Measurements from ENCODE around the gene ACTL6A.
"Not testable (repeated sequence)": the region's sequence is repeated elsewhere in the genome, so short reads cannot be mapped to it uniquely, and the experiment has no call there.

Gene ACTL6A

DNA sequence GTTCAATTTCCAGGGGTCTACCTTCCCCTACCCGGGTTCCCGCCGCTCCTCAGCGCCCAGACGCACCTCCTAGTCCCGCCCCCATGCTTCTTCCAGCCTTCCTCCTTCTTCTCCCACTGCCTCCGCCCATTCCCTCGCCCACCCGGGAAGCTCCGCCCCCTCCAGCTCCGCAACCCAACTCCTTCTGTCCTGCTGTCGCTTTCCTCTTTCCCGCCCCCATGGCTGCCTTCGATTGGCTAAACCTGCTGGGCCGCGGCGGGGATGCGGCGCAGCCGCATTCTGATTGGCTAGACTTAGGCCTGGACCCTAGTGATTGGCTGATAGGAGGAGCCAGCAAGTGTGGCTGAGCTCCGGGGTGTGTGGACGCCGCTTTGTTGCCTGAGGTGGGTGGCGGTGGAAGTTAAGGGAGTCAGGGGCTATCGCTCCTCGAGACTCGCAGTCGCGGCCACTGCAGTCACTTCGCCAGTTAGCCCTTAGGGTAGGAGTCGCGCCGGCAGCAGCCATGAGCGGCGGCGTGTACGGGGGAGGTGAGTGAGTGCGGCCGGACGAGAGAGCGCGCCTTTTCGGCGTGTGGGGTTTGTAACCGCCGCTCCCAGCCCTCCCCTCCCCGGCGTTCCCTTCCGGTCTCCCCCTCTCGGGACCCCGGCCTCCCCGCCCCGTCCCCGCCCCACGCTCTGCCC, at the start of gene ACTL6A:
ACTL6A (plus strand) TSS at position 336 of the 680 bp plus-strand sequence; CDS start at position 503, 167 bp downstream.
- Histone ChIP-seq H3K9ac (ENCODE audit: low read depth, low read length) (peak within 1 kb of the TSS; percentile 94), H3K9me3 (ENCODE audit: insufficient read depth, low read depth, low read length) (no peaks in the 10 kb centered on the region), H3K4me3 (ENCODE audit: low read length) (peak within 1 kb of the TSS; percentile 83), H3K27ac (ENCODE audit: low read length) (peak within 1 kb of the TSS; percentile 72), H3K4me1 (ENCODE audit: insufficient read depth, low read length) (peaks cover 7% of the 10 kb centered on the region; the same call in 1 of the 2 replicates), H3K36me3 (ENCODE audit: insufficient read depth, low read depth, low read length) (no peaks in the 10 kb centered on the region), H3K27me3 (ENCODE audit: insufficient read depth, low read length) (no peaks in the 10 kb centered on the region)

DNA sequence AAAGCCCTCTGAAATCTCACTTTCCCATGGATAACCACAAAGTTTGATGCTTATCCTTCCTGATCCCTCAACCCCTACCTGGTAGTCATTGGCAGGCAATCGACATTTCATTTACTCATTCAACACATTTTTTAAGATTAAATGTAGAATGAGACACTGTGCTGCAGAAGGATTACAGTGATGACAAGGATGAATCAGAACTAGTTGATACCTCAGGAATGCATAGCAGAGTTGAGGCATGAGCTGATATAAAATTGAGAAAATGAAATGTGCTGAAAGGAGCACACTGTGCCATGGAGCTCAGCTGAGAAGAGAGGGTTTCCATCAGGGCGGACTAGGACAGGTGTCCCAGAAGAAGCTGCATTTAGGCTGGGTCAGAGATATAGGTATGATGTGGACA, 48.9 kb upstream of the ACTL6A start:
- Histone ChIP-seq H3K27me3 (ENCODE audit: insufficient read depth, low read length) (no peaks in the 10 kb centered on the region), H3K36me3 (ENCODE audit: insufficient read depth, low read depth, low read length) (no peaks in the 10 kb centered on the region), H3K4me3 (ENCODE audit: low read length) (no peak overlapping the region), H3K27ac (ENCODE audit: low read length) (no peak overlapping the region), H3K9me3 (ENCODE audit: insufficient read depth, low read depth, low read length) (no peaks in the 10 kb centered on the region), H3K4me1 (ENCODE audit: insufficient read depth, low read length) (no peaks in the 10 kb centered on the region), H3K9ac (ENCODE audit: low read depth, low read length) (no peak overlapping the region)

DNA sequence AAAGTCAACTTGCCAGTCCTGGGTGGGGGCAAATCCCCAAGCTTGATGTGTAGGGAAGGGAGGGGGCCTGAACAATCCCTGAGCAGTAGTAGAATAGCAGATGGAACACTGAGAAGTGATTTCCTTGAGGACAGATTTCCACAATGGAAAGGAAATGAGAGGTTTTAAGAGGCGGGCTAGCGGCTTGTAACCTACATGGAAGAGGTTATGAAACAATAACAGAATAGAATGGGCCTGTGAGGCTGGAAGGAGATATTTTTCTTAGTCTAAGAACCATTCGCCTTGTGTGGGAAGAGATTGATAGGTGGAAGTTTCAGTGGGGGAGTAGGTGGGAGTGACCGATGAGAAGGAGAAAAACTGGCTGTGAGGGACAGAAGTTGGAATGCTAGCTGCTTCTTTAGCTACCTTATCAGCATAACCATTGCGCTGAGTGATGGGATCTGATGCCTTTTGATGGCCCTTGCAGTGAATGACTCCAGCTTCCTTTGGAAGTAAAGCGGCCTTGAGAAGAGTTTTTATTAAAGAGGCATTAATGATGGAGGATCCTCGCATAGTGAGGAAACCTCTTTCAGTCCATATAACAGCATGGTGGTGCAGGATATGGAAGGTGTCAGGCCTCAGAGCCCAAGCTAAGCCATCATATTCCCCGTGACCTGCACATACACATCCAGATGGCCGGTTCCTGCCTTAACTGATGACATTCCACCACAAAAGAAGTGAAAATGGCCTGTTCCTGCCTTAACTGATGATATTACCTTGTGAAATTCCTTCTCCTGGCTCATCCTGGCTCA, 46.1 kb upstream of the ACTL6A start:
- not testable (repeated sequence) for H3K9ac ChIP-seq (ENCODE audit: low read depth, low read length); H3K36me3 ChIP-seq (ENCODE audit: insufficient read depth, low read depth, low read length); H3K27me3 ChIP-seq (ENCODE audit: insufficient read depth, low read length); H3K27ac ChIP-seq (ENCODE audit: low read length); H3K4me3 ChIP-seq (ENCODE audit: low read length); H3K9me3 ChIP-seq (ENCODE audit: insufficient read depth, low read depth, low read length); H3K4me1 ChIP-seq (ENCODE audit: insufficient read depth, low read length)

DNA sequence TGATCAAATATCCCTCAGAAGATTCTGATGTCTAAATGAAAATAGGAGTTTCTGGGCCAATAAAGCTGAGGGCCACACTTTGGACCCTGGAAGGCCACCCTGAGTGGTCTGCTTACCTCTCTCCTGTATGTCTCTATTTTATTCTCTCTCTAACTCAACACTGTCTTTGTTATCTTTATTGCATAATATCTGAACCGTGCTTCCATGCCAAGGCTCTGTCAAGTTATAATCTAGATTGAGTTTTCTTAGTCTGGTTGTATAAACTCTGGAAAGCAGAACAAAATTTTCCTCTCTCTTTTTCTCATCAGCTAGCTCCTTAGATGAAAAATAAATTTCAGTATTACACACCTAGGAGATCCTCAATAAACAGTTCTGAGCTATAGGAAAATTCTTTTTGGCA, 36.2 kb upstream of the ACTL6A start:
- H3K27me3 ChIP-seq (ENCODE audit: insufficient read depth, low read length), result no peaks in the 10 kb centered on the region
- H3K4me3 ChIP-seq (ENCODE audit: low read length), result peak overlapping the region; percentile 33; the same call in 1 of the 2 replicates
- peaks cover 14% of the 10 kb centered on the region for H3K4me1 ChIP-seq (ENCODE audit: insufficient read depth, low read length)
- no peaks in the 10 kb centered on the region for H3K9me3 ChIP-seq (ENCODE audit: insufficient read depth, low read depth, low read length)
- no peaks in the 10 kb centered on the region for H3K36me3 ChIP-seq (ENCODE audit: insufficient read depth, low read depth, low read length)
- peak overlapping the region; percentile 31 for H3K27ac ChIP-seq (ENCODE audit: low read length)
- H3K9ac ChIP-seq (ENCODE audit: low read depth, low read length), result peak overlapping the region; percentile 32; the same call in 1 of the 2 replicates

DNA sequence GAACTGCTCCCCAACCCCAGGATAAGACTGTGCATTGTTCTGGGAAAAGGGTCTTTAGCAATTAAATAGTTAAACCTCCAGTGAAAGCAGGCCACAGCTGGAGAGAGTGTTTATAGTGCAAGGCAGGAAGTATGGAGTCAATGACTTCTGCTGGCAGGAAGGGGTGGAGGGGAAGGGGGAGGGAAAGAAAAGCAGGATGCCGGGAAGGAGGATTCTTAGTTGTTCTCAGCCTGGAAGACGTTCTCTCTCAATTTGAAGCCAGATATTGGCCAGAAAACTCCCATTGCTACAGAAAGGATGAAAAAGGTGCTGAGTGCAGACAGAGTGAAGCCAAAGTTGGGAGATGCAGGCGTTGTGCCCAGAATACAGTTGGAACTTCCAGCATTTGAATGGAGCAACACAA, 35.7 kb upstream of the ACTL6A start:
- Histone ChIP-seq H3K27me3 (ENCODE audit: insufficient read depth, low read length) (no peaks in the 10 kb centered on the region), H3K36me3 (ENCODE audit: insufficient read depth, low read depth, low read length) (no peaks in the 10 kb centered on the region), H3K4me1 (ENCODE audit: insufficient read depth, low read length) (peaks cover 14% of the 10 kb centered on the region), H3K27ac (ENCODE audit: low read length) (peak overlapping the region; percentile 66), H3K4me3 (ENCODE audit: low read length) (peak overlapping the region; percentile 49), H3K9ac (ENCODE audit: low read depth, low read length) (peak overlapping the region; percentile 62; the same call in 1 of the 2 replicates), H3K9me3 (ENCODE audit: insufficient read depth, low read depth, low read length) (no peaks in the 10 kb centered on the region)

DNA sequence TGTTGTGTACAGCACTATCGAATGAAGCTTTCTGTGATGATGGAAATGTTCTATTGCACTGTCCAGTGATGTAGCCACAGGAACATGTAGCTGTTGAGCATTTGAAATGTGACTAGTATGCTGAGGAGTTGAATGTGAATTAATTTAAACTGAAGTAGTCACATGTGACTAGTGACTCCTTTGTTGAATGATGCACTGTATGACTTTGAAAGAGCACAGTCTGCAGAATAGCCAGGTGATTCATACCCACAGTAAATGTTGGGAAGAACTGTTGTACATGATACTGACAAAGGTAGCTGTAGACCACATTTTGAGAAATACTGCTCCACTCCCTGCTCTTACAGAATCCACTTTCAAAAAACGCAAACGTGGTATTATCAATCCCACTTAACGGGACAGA, 34.0 kb upstream of the ACTL6A start:
- no peaks in the 10 kb centered on the region for H3K9me3 ChIP-seq (ENCODE audit: insufficient read depth, low read depth, low read length)
- no peak overlapping the region for H3K9ac ChIP-seq (ENCODE audit: low read depth, low read length)
- no peaks in the 10 kb centered on the region for H3K36me3 ChIP-seq (ENCODE audit: insufficient read depth, low read depth, low read length)
- H3K27ac ChIP-seq (ENCODE audit: low read length), result no peak overlapping the region
- H3K27me3 ChIP-seq (ENCODE audit: insufficient read depth, low read length), result no peaks in the 10 kb centered on the region
- peaks cover 14% of the 10 kb centered on the region for H3K4me1 ChIP-seq (ENCODE audit: insufficient read depth, low read length)
- H3K4me3 ChIP-seq (ENCODE audit: low read length), result no peak overlapping the region

DNA sequence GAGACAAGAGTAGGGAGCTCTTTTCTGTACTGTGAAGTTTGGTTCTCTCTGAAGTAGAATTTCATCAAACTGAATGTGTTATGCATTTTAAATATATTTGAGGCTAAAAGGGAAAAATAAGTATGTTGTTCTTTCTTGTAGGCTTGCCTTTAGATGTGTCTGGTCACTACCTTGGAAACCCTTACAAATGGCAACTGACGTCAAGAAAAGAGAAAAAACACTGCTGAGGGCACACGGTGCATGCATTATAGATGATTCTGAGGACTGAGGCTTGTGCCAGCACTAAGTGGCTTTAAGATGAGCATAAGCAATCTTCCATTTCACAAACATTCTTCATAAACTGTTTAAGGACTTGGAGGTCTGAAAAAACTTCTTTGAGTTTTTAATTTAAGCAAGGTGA, 31.1 kb upstream of the ACTL6A start:
- Histone ChIP-seq H3K4me1 (ENCODE audit: insufficient read depth, low read length) (peaks cover 9% of the 10 kb centered on the region), H3K36me3 (ENCODE audit: insufficient read depth, low read depth, low read length) (no peaks in the 10 kb centered on the region), H3K9ac (ENCODE audit: low read depth, low read length) (no peak overlapping the region), H3K9me3 (ENCODE audit: insufficient read depth, low read depth, low read length) (no peaks in the 10 kb centered on the region), H3K4me3 (ENCODE audit: low read length) (no peak overlapping the region), H3K27ac (ENCODE audit: low read length) (no peak overlapping the region), H3K27me3 (ENCODE audit: insufficient read depth, low read length) (no peaks in the 10 kb centered on the region)

DNA sequence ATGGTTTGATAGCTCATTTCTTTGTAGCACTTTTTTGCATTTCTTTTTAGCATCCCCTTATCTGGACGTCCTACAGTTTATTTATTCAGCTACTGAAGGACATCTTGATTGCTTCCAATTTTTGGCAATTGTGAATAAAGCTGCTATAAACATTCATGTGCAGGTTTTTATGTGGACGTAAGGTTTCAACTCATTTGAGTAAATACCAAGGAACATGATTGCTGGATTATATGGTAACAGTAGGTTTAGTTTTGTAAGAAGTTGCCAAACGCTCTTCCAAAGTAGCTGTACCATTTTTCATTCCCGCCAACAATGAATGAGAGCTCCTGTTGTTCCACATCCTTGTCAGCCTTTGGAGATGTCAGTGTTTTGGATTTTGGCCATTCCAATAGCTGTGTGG, 29.5 kb upstream of the ACTL6A start:
- Histone ChIP-seq H3K27me3 (ENCODE audit: insufficient read depth, low read length) (no peaks in the 10 kb centered on the region), H3K4me3 (ENCODE audit: low read length) (no peak overlapping the region), H3K27ac (ENCODE audit: low read length) (no peak overlapping the region), H3K4me1 (ENCODE audit: insufficient read depth, low read length) (no peaks in the 10 kb centered on the region; the same call in 1 of the 2 replicates), H3K36me3 (ENCODE audit: insufficient read depth, low read depth, low read length) (no peaks in the 10 kb centered on the region), H3K9me3 (ENCODE audit: insufficient read depth, low read depth, low read length) (no peaks in the 10 kb centered on the region), H3K9ac (ENCODE audit: low read depth, low read length) (no peak overlapping the region)

DNA sequence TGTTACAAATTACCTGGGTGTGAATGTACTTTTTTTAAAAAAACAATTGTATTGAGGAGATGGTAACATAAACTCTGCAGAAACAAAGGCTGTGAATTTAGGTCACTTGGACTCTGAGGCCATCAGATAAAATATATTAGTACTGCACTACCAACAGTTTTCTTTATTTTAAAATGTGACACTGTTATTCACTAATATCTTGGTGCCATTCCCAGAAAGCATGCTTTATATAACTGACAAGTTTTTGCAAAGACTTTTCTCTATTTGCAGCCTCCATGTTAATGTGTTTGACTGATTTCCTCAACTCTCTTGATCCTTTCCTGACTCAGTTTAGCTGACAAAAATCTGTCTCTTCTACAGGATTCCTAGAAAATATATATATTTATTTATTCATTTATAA, 26.5 kb upstream of the ACTL6A start:
- Histone ChIP-seq H3K27ac (ENCODE audit: low read length) (no peak overlapping the region), H3K4me3 (ENCODE audit: low read length) (no peak overlapping the region), H3K9me3 (ENCODE audit: insufficient read depth, low read depth, low read length) (no peaks in the 10 kb centered on the region), H3K9ac (ENCODE audit: low read depth, low read length) (no peak overlapping the region), H3K36me3 (ENCODE audit: insufficient read depth, low read depth, low read length) (no peaks in the 10 kb centered on the region), H3K4me1 (ENCODE audit: insufficient read depth, low read length) (no peaks in the 10 kb centered on the region; the same call in 1 of the 2 replicates), H3K27me3 (ENCODE audit: insufficient read depth, low read length) (no peaks in the 10 kb centered on the region)

DNA sequence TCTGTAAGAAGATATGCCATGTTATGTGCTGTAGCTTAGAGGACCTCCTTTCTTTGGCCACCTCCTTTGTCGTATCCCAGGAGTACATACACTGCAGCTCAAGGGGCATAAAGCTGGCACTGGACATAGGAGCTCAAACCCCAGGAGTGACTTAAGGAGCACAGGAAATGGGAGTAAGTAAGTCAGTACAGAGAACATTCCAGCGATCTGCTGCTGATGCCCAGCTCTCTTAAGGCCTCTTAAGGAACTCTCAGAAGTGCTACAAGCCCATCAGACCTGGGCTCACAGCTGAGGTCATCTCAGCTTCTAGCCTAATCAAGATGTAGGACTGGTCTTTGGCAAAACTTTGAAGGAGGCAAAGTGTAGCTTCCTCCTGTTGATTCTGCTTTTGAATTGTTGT, 21.6 kb upstream of the ACTL6A start:
- Histone ChIP-seq H3K27ac (ENCODE audit: low read length) (no peak overlapping the region), H3K4me3 (ENCODE audit: low read length) (no peak overlapping the region), H3K9ac (ENCODE audit: low read depth, low read length) (no peak overlapping the region), H3K4me1 (ENCODE audit: insufficient read depth, low read length) (no peaks in the 10 kb centered on the region), H3K9me3 (ENCODE audit: insufficient read depth, low read depth, low read length) (no peaks in the 10 kb centered on the region), H3K27me3 (ENCODE audit: insufficient read depth, low read length) (no peaks in the 10 kb centered on the region), H3K36me3 (ENCODE audit: insufficient read depth, low read depth, low read length) (no peaks in the 10 kb centered on the region)

DNA sequence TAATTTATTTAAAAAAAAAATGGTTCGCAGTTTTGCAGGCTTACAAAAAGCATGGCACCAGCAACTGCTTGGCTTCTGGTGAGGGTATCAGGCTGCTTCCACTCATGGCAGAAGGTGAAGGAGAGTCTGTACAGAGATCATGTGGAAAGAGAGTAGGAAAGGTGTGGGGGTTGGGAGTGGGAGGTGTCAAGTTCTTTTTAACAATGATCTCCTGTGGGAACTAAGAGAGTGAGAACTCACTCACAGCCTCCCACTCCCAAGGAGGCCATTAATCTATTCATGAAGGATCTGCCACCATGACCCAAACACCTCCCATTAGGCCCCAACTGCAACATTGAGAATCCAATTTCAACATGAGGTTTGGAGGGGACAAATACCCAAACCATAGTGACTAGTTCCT, 21.1 kb upstream of the ACTL6A start:
- Histone ChIP-seq H3K27me3 (ENCODE audit: insufficient read depth, low read length) (no peaks in the 10 kb centered on the region), H3K9ac (ENCODE audit: low read depth, low read length) (no peak overlapping the region), H3K4me3 (ENCODE audit: low read length) (no peak overlapping the region), H3K36me3 (ENCODE audit: insufficient read depth, low read depth, low read length) (no peaks in the 10 kb centered on the region), H3K9me3 (ENCODE audit: insufficient read depth, low read depth, low read length) (no peaks in the 10 kb centered on the region), H3K4me1 (ENCODE audit: insufficient read depth, low read length) (peaks cover under 1% of the 10 kb centered on the region; the same call in 1 of the 2 replicates), H3K27ac (ENCODE audit: low read length) (no peak overlapping the region)

DNA sequence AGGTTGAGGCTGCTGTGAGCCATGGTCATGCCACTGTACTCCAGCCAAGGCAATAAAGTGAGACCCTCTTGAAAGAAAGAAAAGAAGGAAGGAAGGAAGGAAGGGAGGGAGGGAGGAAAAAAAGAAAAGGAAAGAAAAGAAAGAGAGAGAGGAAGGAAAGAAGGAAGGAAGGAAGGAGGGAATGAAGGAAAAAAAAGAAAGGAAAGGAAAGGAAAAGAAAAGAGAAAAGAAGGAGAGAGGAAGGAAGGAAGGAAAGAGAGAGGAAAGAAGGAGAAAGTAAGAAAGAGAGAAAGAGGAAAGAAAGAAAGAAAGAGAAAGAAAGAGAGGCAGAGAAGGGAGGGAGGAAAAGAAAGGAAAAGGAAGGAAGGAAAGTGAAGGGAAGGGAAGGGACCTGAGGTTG, 20.4 kb upstream of the ACTL6A start:
- H3K9me3 ChIP-seq (ENCODE audit: insufficient read depth, low read depth, low read length), result no peaks in the 10 kb centered on the region
- H3K9ac ChIP-seq (ENCODE audit: low read depth, low read length), result no peak overlapping the region
- H3K27me3 ChIP-seq (ENCODE audit: insufficient read depth, low read length), result no peaks in the 10 kb centered on the region
- H3K36me3 ChIP-seq (ENCODE audit: insufficient read depth, low read depth, low read length), result no peaks in the 10 kb centered on the region
- H3K4me1 ChIP-seq (ENCODE audit: insufficient read depth, low read length), result peaks cover 6% of the 10 kb centered on the region
- no peak overlapping the region for H3K27ac ChIP-seq (ENCODE audit: low read length)
- H3K4me3 ChIP-seq (ENCODE audit: low read length), result no peak overlapping the region

Measured in iPS-20b (cell line).